HepG2 (cell line): ENCODE results near the gene ZMYND8. TPM values are rescaled to one million over a fixed set of nuclear protein-coding genes. Genes with fewer than 3 reads are reported as not detected.

Experiments used
- BCL6 ChIP-seq: IDR thresholded peaks from 2 replicates; pipeline ENCODE4 v1.6.1; 2016; ENCODE audit warnings: missing genetic modification reagents, missing compliant biosample characterization
- ETV6 ChIP-seq: sonication (generic); formaldehyde crosslinking; conservative IDR thresholded peaks from 2 replicates; pipeline ENCODE4 v1.4.0; 2020; ENCODE audit warnings: missing genetic modification reagents
- GATA4 ChIP-seq: sonication (generic); IDR thresholded peaks from 2 replicates; pipeline ENCODE4 v1.6.1; 2016; ENCODE audit warnings: antibody characterized with exemption, low read depth, borderline replicate concordance
- HOXA3 ChIP-seq: sonication (generic); formaldehyde crosslinking; IDR thresholded peaks from 2 replicates; pipeline ENCODE4 v1.5.0; 2020; ENCODE audit warnings: missing genetic modification reagents
- MED1 ChIP-seq: sonication (generic); formaldehyde crosslinking; IDR thresholded peaks from 2 replicates; pipeline ENCODE4 v1.4.0; 2020; ENCODE audit warnings: missing genetic modification reagents
- MTA1 ChIP-seq: sonication (generic); formaldehyde crosslinking; IDR thresholded peaks from 2 replicates; pipeline ENCODE4 v1.4.0; 2020; ENCODE audit warnings: missing genetic modification reagents, mild to moderate bottlenecking, borderline replicate concordance
- NR3C1 ChIP-seq: sonication (generic); formaldehyde crosslinking; IDR thresholded peaks from 2 replicates; pipeline ENCODE4 v1.4.0; 2020; ENCODE audit warnings: missing genetic modification reagents
- PHB2 ChIP-seq: fragments of 450-650 bp; IDR thresholded peaks from 2 replicates; pipeline ENCODE4 v1.6.1; 2018; ENCODE audit not compliant: partially characterized antibody
- RNF2 ChIP-seq: fragments of 450-650 bp; conservative IDR thresholded peaks from 2 replicates; pipeline ENCODE4 v1.6.1; 2016; ENCODE audit warnings: low read depth
- TGIF2 ChIP-seq: IDR thresholded peaks from 2 replicates; pipeline ENCODE4 v1.6.1; 2016; ENCODE audit warnings: control low read depth, missing compliant biosample characterization
- ZFP1 ChIP-seq: IDR thresholded peaks from 2 replicates; pipeline ENCODE4 v1.6.1; 2016
- ZNF224 ChIP-seq: sonication (generic); formaldehyde crosslinking; IDR thresholded peaks from 2 replicates; pipeline ENCODE4 v1.5.0; 2020; ENCODE audit warnings: mild to moderate bottlenecking, missing genetic modification reagents
- ZNF24 ChIP-seq: fragments of 450-650 bp; IDR thresholded peaks from 2 replicates; pipeline ENCODE4 v1.6.1; 2017; ENCODE audit warnings: antibody characterized with exemption, mild to moderate bottlenecking
- ZNF264 ChIP-seq: sonication (generic); formaldehyde crosslinking; IDR thresholded peaks from 2 replicates; pipeline ENCODE4 v1.4.0; 2020; ENCODE audit warnings: missing genetic modification reagents
- ZNF282 ChIP-seq: fragments of 450-650 bp; IDR thresholded peaks from 2 replicates; pipeline ENCODE4 v1.6.1; 2018; ENCODE audit not compliant: partially characterized antibody
- ZNF441 ChIP-seq: sonication (generic); formaldehyde crosslinking; IDR thresholded peaks from 2 replicates; pipeline ENCODE4 v1.7.0; 2021; ENCODE audit warnings: missing genetic modification reagents, borderline replicate concordance
- ZNF629 ChIP-seq: sonication (generic); formaldehyde crosslinking; conservative IDR thresholded peaks from 2 replicates; pipeline ENCODE4 v1.5.0; 2020; ENCODE audit warnings: missing genetic modification reagents
- ZNF766 ChIP-seq: sonication (generic); formaldehyde crosslinking; IDR thresholded peaks from 2 replicates; pipeline ENCODE4 v1.5.0; 2020; ENCODE audit warnings: missing genetic modification reagents, borderline replicate concordance
- ZNF772 ChIP-seq: sonication (generic); formaldehyde crosslinking; IDR thresholded peaks from 2 replicates; pipeline ENCODE4 v1.5.0; 2020; ENCODE audit warnings: mild to moderate bottlenecking, missing genetic modification reagents
- polyA plus RNA-seq, 8 experiments: library from polyadenylated mRNA; depleted of rRNA in 3 of 8; stranded (reverse) in 7 of 8; unstranded in 1 of 8; fragments of >200 nt; fragmentation: Illumina TruSeq in 4 of 8; extraction: Trizol in 4 of 8; gene quantifications; 2 replicates each; pipeline versions ENCODE4 v1.2.1 to v1.2.3, GENCODE V29; 2011 to 2016; ENCODE audit warnings: low read depth in 4 of 8, missing spikeins in 1 of 8, mixed read lengths in 1 of 8; ENCODE audit not compliant: insufficient read depth in 1 of 8
- total RNA-seq, 5 experiments: library from RNA; depleted of rRNA; stranded (reverse); fragments of >200 nt; fragmentation: Illumina TruSeq; extraction: Trizol; gene quantifications; 2 replicates each; pipeline ENCODE4 v1.2.3, GENCODE V29; 2016; ENCODE audit warnings: low read depth in 1 of 5
- TF ChIP-seq, protein P1 (sequence below): sonication (generic); formaldehyde crosslinking; IDR thresholded peaks from 2 replicates; pipeline ENCODE4 v1.4.0; 2020; ENCODE audit warnings: missing genetic modification reagents, borderline replicate concordance
- TF ChIP-seq, protein P2 (sequence below), 2 experiments: sonication (generic) in 1 of 2; formaldehyde crosslinking in 1 of 2; IDR thresholded peaks; 2 replicates each; pipeline versions ENCODE4 v1.4.0 to v1.6.1; 2016 to 2020; ENCODE audit warnings: borderline replicate concordance in 1 of 2, low read depth in 1 of 2, mild to moderate bottlenecking in 1 of 2, missing genetic modification reagents in 1 of 2
- TF ChIP-seq, protein P3 (sequence below): sonication (generic); formaldehyde crosslinking; conservative IDR thresholded peaks from 2 replicates; pipeline ENCODE4 v1.4.0; 2020; ENCODE audit warnings: missing genetic modification reagents

ZMYND8 gene
- total and polyA plus RNA-seq, 2 of the 13 experiments (the other 11 are each of a cell fraction or from before 2014, with no cell fraction given), result 53.9 to 84.7 TPM

DNA sequence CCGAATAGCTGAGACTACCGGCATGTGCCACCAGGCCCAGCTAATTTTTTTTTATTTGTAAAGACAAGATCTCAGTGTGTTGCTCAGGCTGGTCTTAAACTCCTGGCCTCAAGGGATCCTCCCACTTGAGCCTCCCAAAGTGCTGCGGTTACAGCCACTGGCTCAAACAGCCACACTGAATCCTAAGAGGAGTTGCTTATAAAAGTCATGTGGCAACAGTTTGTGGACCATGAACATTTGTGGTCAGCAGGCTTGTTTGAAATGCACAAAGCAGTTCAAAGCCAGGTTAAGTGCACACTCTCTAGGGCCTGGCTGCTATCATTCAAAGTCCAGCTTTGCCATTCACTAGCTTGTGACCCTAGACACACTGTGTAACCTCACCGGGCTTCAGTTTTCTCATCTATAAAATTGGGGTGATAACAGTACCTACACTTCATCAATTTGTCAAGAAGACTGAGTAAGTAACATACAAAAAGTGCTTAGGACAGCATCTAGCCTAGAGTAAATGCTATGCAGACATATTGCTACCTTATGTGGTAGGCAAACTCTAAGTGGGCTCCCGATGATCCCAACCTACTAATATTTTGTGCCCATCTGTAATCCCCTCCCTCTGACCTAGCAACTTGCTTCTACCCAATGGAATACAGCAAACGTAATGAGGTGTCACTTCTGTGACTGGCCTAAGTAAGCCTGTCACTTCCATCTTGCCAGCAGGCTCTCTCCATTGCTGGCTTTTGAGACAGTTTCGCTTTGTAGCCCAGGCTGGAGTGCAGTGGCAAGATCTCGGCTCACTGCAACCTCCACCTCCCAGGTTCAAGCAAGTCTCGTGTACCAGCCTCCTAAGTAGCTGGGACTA, 122.9 kb downstream of the ZMYND8 start (continued):
- TF ChIP-seq, protein P1, sequence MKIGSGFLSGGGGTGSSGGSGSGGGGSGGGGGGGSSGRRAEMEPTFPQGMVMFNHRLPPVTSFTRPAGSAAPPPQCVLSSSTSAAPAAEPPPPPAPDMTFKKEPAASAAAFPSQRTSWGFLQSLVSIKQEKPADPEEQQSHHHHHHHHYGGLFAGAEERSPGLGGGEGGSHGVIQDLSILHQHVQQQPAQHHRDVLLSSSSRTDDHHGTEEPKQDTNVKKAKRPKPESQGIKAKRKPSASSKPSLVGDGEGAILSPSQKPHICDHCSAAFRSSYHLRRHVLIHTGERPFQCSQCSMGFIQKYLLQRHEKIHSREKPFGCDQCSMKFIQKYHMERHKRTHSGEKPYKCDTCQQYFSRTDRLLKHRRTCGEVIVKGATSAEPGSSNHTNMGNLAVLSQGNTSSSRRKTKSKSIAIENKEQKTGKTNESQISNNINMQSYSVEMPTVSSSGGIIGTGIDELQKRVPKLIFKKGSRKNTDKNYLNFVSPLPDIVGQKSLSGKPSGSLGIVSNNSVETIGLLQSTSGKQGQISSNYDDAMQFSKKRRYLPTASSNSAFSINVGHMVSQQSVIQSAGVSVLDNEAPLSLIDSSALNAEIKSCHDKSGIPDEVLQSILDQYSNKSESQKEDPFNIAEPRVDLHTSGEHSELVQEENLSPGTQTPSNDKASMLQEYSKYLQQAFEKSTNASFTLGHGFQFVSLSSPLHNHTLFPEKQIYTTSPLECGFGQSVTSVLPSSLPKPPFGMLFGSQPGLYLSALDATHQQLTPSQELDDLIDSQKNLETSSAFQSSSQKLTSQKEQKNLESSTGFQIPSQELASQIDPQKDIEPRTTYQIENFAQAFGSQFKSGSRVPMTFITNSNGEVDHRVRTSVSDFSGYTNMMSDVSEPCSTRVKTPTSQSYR (CRISPR knock-in tag), result peak; percentile 68; the same call in 1 of the 2 replicates
- TF ChIP-seq GATA4, result no peak
- TF ChIP-seq HOXA3 (CRISPR knock-in tag), result peak; percentile 86
- TF ChIP-seq ZNF629 (CRISPR knock-in tag), result peak; percentile 80
- peak; percentile 92 for TF ChIP-seq MED1 (CRISPR knock-in tag)
- peak; percentile 100 for TF ChIP-seq BCL6
- TF ChIP-seq ZNF766 (CRISPR knock-in tag), result peak; percentile 74
- TF ChIP-seq MTA1 (CRISPR knock-in tag), result no peak; the same call in 1 of the 2 replicates
- peak; percentile 93 for TF ChIP-seq TGIF2 (CRISPR knock-in tag)
- TF ChIP-seq, protein P2, sequence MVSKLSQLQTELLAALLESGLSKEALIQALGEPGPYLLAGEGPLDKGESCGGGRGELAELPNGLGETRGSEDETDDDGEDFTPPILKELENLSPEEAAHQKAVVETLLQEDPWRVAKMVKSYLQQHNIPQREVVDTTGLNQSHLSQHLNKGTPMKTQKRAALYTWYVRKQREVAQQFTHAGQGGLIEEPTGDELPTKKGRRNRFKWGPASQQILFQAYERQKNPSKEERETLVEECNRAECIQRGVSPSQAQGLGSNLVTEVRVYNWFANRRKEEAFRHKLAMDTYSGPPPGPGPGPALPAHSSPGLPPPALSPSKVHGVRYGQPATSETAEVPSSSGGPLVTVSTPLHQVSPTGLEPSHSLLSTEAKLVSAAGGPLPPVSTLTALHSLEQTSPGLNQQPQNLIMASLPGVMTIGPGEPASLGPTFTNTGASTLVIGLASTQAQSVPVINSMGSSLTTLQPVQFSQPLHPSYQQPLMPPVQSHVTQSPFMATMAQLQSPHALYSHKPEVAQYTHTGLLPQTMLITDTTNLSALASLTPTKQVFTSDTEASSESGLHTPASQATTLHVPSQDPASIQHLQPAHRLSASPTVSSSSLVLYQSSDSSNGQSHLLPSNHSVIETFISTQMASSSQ (IDR thresholded peaks at IDR 0.05; ENCODE audit: low read depth), result peak; percentile 61; the same call in 1 of the 2 replicates
- TF ChIP-seq, protein P2 (CRISPR knock-in tag; IDR thresholded peaks at IDR 0.05; ENCODE audit: borderline replicate concordance), result peak; percentile 75; the same call in 1 of the 2 replicates
- no peak for TF ChIP-seq PHB2
- TF ChIP-seq ZNF264 (CRISPR knock-in tag), result peak; percentile 95
- peak; percentile 89 for TF ChIP-seq ZNF772 (CRISPR knock-in tag)
- TF ChIP-seq ZNF441 (CRISPR knock-in tag), result peak; percentile 24; the same call in 1 of the 2 replicates
- TF ChIP-seq ZNF282, result no peak
- TF ChIP-seq ZFP1 (CRISPR knock-in tag), result no peak
- peak; percentile 10; the same call in 1 of the 2 replicates for TF ChIP-seq RNF2
- TF ChIP-seq NR3C1 (CRISPR knock-in tag), result no peak
- no peak for TF ChIP-seq ZNF224
- no peak for TF ChIP-seq ETV6
- TF ChIP-seq, protein P3, sequence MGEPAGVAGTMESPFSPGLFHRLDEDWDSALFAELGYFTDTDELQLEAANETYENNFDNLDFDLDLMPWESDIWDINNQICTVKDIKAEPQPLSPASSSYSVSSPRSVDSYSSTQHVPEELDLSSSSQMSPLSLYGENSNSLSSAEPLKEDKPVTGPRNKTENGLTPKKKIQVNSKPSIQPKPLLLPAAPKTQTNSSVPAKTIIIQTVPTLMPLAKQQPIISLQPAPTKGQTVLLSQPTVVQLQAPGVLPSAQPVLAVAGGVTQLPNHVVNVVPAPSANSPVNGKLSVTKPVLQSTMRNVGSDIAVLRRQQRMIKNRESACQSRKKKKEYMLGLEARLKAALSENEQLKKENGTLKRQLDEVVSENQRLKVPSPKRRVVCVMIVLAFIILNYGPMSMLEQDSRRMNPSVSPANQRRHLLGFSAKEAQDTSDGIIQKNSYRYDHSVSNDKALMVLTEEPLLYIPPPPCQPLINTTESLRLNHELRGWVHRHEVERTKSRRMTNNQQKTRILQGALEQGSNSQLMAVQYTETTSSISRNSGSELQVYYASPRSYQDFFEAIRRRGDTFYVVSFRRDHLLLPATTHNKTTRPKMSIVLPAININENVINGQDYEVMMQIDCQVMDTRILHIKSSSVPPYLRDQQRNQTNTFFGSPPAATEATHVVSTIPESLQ (CRISPR knock-in tag), result no peak
- TF ChIP-seq ZNF24, result 0 out of 2 replicates have a peak, but pooled peaks have one; percentile 19
